ENCODE measurements around the gene NELFA. TPM values are rescaled to one million over a fixed set of nuclear protein-coding genes. Genes with fewer than 3 reads are reported as not detected.

NELFA gene
- total and polyA plus RNA-seq, 2 donors from 2014 or later = 17.8 to 39.1 TPM

DNA sequence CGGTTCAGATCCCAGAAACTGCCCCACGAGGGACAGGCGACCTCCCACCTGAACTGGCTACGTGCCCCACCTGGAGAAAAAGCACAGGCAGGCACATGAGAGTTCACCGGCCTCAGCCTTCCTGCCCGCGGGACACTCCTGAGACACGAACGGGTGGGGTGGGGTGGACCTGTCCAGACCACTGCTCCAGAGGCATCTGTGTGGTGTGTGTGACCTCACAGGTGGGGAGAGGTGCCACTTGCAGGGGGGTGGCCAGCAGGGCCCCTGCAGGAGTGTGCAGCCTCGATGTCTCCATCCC is 18.5 kb downstream of the NELFA start:
- H3K9me3 ChIP-seq (ENCODE audit: control insufficient read depth in 2 of 3, insufficient read depth in 1 of 3, low read length in 3 of 3) = no peaks in the 10 kb centered on the region
- H3K27me3 ChIP-seq (ENCODE audit: control insufficient read depth, insufficient read depth, low read length) = no peaks in the 10 kb centered on the region
- H3K4me3 ChIP-seq (ENCODE audit: low read length in 3 of 3) = no peak overlapping the region
- intact Hi-C loops (cut with DNase I) = no loop called here
- peaks cover 0 to 30% (median 3%) of the 10 kb centered on the region in 3 donors for H3K36me3 ChIP-seq (ENCODE audit: control insufficient read depth in 2 of 3, insufficient read depth in 3 of 3, low read length in 3 of 3)
- FAIRE-seq = no peak
- no peak overlapping the region for H3K9ac ChIP-seq (ENCODE audit: low read length in 3 of 3)
- H3K4me1 ChIP-seq (ENCODE audit: control insufficient read depth in 2 of 3, insufficient read depth in 2 of 3, low read depth in 1 of 3, low read length in 3 of 3) = peaks cover 0 to 8% (median 4%) of the 10 kb centered on the region in 3 donors
- TF ChIP-seq, protein P1, sequence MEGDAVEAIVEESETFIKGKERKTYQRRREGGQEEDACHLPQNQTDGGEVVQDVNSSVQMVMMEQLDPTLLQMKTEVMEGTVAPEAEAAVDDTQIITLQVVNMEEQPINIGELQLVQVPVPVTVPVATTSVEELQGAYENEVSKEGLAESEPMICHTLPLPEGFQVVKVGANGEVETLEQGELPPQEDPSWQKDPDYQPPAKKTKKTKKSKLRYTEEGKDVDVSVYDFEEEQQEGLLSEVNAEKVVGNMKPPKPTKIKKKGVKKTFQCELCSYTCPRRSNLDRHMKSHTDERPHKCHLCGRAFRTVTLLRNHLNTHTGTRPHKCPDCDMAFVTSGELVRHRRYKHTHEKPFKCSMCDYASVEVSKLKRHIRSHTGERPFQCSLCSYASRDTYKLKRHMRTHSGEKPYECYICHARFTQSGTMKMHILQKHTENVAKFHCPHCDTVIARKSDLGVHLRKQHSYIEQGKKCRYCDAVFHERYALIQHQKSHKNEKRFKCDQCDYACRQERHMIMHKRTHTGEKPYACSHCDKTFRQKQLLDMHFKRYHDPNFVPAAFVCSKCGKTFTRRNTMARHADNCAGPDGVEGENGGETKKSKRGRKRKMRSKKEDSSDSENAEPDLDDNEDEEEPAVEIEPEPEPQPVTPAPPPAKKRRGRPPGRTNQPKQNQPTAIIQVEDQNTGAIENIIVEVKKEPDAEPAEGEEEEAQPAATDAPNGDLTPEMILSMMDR (IDR thresholded peaks at IDR 0.05; ENCODE audit: borderline replicate concordance, extremely low read depth, insufficient read depth) = no peak
- no peak overlapping the region for H3K27ac ChIP-seq (ENCODE audit: low read depth in 2 of 2, low read length in 2 of 2)
- DNase-seq = no peak

DNA sequence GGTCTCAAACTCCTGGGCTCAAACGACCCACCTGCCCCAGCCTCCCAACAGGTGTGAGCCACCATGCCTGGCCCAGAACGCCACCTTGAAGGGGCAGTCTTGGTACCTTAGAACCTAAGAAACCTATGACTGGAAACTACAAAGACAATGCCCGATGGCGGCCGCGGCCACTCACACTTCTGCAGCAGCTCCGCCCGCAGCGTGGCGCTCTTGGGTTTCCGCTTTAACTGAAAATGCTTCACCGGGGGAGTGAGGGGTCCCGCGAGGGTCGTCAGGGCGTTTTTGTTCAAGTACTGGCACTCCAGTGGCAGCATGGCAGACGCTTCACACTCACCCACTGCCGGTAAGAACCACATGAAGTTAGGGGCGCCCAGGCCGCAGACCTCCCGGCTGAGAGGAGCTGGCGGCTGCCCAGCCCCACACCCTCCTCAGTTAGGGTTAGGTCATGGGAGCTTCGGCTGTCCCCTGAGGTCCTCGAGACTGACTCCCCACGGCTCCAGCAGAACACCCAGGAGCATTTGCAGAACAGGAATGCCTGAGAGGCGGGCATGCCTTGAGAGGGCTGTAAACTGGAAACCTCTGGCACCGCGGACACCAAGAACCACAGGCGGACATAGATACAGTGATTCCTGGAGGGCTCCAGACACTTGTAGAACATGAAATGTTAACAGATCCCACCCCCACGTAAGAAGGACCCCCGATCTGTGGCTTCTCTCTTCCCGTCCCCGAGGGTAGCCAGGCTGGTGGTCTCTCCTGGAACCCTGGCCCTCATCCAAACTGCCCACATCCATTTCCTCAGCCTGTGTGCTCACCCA is 19.0 kb downstream of the NELFA start:
- DNase-seq (no peak), FAIRE-seq (no peak)
- peaks cover 0 to 4% (median 0%) of the 10 kb centered on the region in 3 donors for H3K4me1 ChIP-seq (ENCODE audit: control insufficient read depth in 2 of 3, insufficient read depth in 2 of 3, low read depth in 1 of 3, low read length in 3 of 3)
- intact Hi-C loops (cut with DNase I) = no loop called here
- TF ChIP-seq, protein P1 (IDR thresholded peaks at IDR 0.05; ENCODE audit: borderline replicate concordance, extremely low read depth, insufficient read depth) = no peak
- peaks cover 0 to 31% (median 3%) of the 10 kb centered on the region in 3 donors for H3K36me3 ChIP-seq (ENCODE audit: control insufficient read depth in 2 of 3, insufficient read depth in 3 of 3, low read length in 3 of 3)
- H3K27ac ChIP-seq (ENCODE audit: low read depth in 2 of 2, low read length in 2 of 2) = no peak overlapping the region
- no peak overlapping the region for H3K4me3 ChIP-seq (ENCODE audit: low read length in 3 of 3)
- no peaks in the 10 kb centered on the region for H3K27me3 ChIP-seq (ENCODE audit: control insufficient read depth, insufficient read depth, low read length)
- no peak overlapping the region for H3K9ac ChIP-seq (ENCODE audit: low read length in 3 of 3)
- no peaks in the 10 kb centered on the region for H3K9me3 ChIP-seq (ENCODE audit: control insufficient read depth in 2 of 3, insufficient read depth in 1 of 3, low read length in 3 of 3)

DNA sequence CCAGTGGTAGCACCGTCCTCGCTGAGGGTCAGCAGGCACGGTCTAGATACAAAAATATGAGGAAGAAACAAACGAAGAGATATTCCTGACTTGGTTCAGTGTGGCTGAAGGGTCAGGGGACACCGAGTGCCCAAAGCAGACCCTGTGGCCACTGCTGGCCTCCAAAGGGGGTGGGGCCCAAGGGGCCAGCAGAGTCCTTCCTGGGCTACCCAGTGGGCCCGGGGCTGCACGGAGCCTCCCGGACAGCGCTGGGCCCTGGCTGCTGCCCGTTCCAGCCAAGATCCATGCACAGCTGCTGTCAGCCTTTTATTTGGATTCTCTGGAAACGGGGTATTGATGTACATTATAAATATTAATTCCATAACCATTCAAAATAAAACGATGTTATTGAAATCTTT is 20.4 kb downstream of the NELFA start:
- H3K27me3 ChIP-seq (ENCODE audit: control insufficient read depth, insufficient read depth, low read length) = no peaks in the 10 kb centered on the region
- no peak overlapping the region for H3K4me3 ChIP-seq (ENCODE audit: low read length in 3 of 3)
- no peaks in the 10 kb centered on the region for H3K9me3 ChIP-seq (ENCODE audit: control insufficient read depth in 2 of 3, insufficient read depth in 1 of 3, low read length in 3 of 3)
- H3K9ac ChIP-seq (ENCODE audit: low read length in 3 of 3) = no peak overlapping the region
- TF ChIP-seq, protein P1 (IDR thresholded peaks at IDR 0.05; ENCODE audit: borderline replicate concordance, extremely low read depth, insufficient read depth) = no peak
- no peak for FAIRE-seq
- intact Hi-C loops (cut with DNase I) = no loop called here
- H3K36me3 ChIP-seq (ENCODE audit: control insufficient read depth in 2 of 3, insufficient read depth in 3 of 3, low read length in 3 of 3) = peaks cover 0 to 32% (median 5%) of the 10 kb centered on the region in 3 donors
- DNase-seq = no peak
- H3K27ac ChIP-seq (ENCODE audit: low read depth in 2 of 2, low read length in 2 of 2) = no peak overlapping the region
- H3K4me1 ChIP-seq (ENCODE audit: control insufficient read depth in 2 of 3, insufficient read depth in 2 of 3, low read depth in 1 of 3, low read length in 3 of 3) = peaks cover 0 to 4% (median 0%) of the 10 kb centered on the region in 3 donors
